SK-N-SH treated with all-trans-retinoic acid at 6 μM for 48 hours (cell line): ENCODE data around the gene MAMSTR.

ENCODE experiments used
- PATZ1 ChIP-seq: fragments of 250-450 bp; sonication (Bioruptor Pico); IDR thresholded peaks from 2 replicates; pipeline ENCODE4 v1.8.0; 2020; ENCODE audit warnings: mild to moderate bottlenecking, moderate library complexity, borderline replicate concordance
- ZFP30 ChIP-seq: fragments of 450-650 bp; formaldehyde crosslinking; IDR thresholded peaks from 2 replicates; pipeline ENCODE4 v1.5.0; 2022; ENCODE audit warnings: mild to moderate bottlenecking, moderate library complexity
- ZNF565 ChIP-seq: fragments of 450-650 bp; formaldehyde crosslinking; conservative IDR thresholded peaks from 2 replicates; pipeline ENCODE4 v1.5.0; 2020; ENCODE audit warnings: low read depth, mild to moderate bottlenecking, moderate library complexity

- no peak for TF ChIP-seq PATZ1 (CRISPR knock-in tag)
- TF ChIP-seq ZFP30 (CRISPR knock-in tag) = no peak
- no peak for TF ChIP-seq ZNF565
Observed at GRCh38 chr19:48756686-48757085, 37.2 kb upstream of the MAMSTR start.
